ENCODE measurements around the gene UBE2J2.
A peak's percentile ranks its signal among the peaks of the same experiment; 100 is the strongest.

UBE2J2 gene

DNA sequence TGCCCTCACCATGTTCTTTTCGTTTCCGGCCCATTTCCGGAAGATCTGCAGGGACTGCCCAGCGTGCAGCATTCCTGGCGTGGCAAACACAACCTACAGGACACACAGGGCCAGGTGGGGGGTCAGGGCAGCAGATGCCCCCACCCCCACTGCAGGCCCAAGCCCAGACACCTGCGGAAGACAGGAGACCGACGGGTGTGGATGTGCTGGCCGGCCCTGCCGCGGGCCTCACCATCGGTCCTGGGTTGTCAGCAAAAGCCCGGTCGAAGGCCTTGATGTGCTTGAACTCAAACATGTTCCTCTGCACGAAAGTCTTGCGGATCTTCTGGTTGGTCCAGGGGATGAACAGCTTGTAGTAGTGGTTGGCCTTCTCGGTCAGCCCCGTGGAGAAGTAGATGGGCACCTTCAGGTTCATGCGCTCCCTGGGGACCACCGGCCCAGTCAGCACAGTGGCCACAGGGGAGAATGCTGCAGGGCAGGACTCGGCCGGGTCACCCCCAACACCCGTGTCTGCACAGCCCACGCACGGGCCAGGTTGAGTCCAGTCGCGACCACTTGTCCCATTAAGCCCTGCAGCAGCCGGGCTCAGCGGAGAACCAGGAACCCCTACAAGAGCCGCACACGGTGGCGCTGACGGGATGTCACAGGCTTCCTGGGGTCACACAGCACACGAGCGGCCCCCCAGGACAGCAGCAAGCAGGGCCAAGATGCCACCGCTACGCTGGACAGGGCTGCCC, 40.0 kb upstream of the UBE2J2 start:
- H3K4me1 Mint-ChIP-seq: no peaks in the 10 kb centered on the region
- no peak overlapping the region for H3K4me3 Mint-ChIP-seq
- DNase-seq (no peak), ATAC-seq (no peak)
- no peaks in the 10 kb centered on the region for H3K27me3 Mint-ChIP-seq
- peaks cover 14% of the 10 kb centered on the region for H3K36me3 Mint-ChIP-seq (ENCODE audit: low read depth)
- no peak overlapping the region for H3K27ac Mint-ChIP-seq
- H3K9me3 Mint-ChIP-seq: no peaks in the 10 kb centered on the region

DNA sequence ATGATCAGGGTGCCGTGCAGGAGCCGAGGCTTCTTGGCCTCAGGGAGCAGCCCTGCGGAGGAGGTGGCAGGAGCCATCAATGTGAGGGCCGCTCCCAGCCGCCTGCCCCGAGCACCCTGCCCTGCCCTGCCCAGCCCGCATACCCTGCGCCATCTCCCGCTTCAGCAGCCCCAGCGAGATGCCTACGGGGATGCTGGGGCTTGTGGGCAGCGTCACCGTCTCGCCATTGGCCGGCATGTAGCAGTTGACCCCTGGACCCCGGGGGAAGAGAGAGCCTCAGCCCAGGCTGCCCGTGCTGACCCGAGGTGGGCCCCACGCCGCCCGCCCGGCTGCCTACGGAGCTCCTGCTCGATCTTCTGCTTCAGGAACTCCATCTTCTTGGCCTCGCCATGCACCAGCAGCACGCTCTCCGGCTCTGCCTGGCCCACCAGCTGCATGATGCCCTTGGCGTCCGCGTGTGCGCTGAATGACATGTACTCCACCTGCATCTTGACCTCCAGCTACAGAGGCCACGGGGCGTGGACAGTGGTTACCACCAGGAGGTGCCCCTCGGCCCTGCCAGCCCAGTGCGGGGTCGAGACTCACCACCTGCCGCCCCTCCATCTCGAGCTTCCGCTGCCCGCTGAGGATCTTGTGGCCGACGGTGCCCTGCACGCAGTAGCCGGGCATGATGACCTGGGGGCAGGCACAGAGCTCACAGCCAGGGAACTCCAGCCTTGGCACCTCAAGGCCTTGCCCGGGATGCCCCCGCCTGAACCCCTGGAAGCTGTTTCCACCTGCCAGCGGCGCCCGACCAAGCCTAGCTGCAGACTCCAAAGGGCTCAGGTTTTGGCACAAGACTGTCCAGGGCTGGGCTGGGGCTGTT, 39.0 kb upstream of the UBE2J2 start:
- Mint-ChIP-seq H3K4me3 (no peak overlapping the region), H3K36me3 (ENCODE audit: low read depth) (peaks cover 14% of the 10 kb centered on the region), H3K27me3 (no peaks in the 10 kb centered on the region), H3K27ac (no peak overlapping the region), H3K9me3 (no peaks in the 10 kb centered on the region), H3K4me1 (no peaks in the 10 kb centered on the region)
- no peak for DNase-seq
- no peak for ATAC-seq

DNA sequence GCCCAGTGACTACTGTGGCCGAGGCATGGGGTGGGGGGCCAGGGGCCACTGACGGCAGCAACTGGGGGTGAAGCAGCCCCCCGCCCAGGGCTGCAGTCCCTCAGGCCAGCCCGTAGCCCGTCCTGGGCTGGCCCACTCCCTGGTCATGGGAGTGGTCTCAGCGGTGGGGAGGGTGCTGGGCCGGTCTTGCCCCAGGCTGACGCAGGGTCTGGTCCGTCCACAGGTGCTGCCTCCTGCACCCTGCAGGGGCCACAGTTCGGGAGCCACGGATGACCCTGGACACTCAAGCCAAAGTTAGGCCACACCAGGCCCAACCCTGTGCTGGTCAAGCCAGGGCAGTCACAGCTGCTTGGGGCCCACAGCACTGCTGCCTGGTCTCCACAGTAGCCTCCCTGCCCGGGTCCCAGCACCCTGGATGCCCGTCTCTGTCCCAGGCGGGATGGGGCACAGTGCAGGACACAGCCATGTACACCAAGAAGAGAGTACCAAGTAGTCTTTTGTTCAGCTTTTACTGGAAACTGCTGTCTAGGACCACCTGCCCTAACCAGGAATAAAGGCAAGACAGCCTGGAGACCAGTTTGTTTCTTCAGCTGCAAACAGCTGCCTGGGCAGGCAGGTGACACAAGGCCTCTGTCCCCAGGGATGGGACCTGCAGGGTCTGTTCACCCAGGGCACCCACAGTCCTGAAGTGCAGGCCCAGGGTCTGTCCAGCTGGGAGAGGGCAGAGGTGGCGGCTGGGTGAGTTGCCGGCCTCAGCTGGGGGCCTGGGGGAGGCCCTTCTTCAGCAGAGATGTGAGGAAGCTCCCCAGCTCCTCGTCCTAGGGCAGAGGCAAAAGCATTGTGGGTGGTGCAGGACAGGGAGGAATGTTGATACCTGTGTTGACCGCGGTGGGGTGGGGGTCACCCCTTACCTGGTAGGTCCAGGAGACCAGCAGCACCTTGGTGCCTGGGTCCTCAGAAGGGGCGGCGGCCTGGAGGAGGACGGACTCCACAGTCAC, 37.8 kb upstream of the UBE2J2 start:
- no peaks in the 10 kb centered on the region for H3K27me3 Mint-ChIP-seq
- H3K4me3 Mint-ChIP-seq: no peak overlapping the region
- H3K4me1 Mint-ChIP-seq: peaks cover 8% of the 10 kb centered on the region
- ATAC-seq (no peak), DNase-seq (no peak)
- H3K9me3 Mint-ChIP-seq: no peaks in the 10 kb centered on the region
- no peak overlapping the region for H3K27ac Mint-ChIP-seq
- H3K36me3 Mint-ChIP-seq (ENCODE audit: low read depth): peaks cover 11% of the 10 kb centered on the region

DNA sequence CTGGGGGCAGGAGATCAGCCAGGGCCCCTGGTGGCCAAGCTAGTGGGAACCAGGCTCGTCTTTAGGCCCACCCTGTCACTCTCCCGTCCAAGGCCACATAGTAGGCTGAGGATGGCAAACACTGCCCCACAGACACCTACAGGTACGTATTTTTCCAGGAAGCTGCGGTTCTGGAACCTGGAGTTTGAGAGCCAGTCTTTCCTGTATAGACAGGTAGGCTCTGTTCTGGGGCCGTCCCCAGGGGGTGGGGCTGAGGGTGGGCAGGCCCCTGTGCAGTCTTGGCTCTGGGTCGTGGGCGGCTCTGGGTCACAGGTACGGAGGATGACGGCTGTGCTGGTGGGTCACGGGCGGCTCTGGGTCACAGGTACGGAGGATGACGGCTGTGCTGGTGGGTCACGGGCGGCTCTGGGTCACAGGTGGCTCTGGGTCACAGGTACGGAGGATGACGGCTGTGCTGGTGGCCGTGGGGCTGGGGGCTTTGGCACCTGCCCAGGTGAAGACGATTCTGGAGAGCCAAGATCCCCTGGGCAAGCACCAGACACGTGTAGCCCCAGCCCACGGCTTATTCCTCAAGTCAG, 36.9 kb upstream of the UBE2J2 start:
- no peak for DNase-seq
- Mint-ChIP-seq H3K4me1 (peaks cover 16% of the 10 kb centered on the region), H3K9me3 (no peaks in the 10 kb centered on the region), H3K4me3 (peak overlapping the region; percentile 50), H3K27me3 (no peaks in the 10 kb centered on the region), H3K36me3 (ENCODE audit: low read depth) (peaks cover 4% of the 10 kb centered on the region), H3K27ac (no peak overlapping the region)
- ATAC-seq: no peak

DNA sequence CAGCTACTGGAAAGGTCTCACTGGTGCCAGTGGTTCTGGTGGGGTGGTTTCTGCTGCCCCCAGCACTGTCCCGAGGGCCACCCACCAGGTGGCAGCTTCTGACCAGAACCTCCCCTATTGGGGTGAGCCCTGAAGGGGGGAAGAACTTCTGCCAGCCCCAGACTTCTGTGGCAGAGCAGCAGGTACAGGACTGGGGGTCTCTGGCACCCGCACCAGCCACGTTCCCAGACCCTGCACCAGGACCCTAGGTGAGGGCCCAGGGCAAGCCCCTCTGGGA, 36.4 kb upstream of the UBE2J2 start:
- Mint-ChIP-seq H3K36me3 (ENCODE audit: low read depth) (peaks cover 4% of the 10 kb centered on the region), H3K4me3 (peak overlapping the region; percentile 75), H3K4me1 (peaks cover 19% of the 10 kb centered on the region), H3K27me3 (no peaks in the 10 kb centered on the region), H3K9me3 (no peaks in the 10 kb centered on the region), H3K27ac (no peak overlapping the region)
- DNase-seq (no peak), ATAC-seq (no peak)

DNA sequence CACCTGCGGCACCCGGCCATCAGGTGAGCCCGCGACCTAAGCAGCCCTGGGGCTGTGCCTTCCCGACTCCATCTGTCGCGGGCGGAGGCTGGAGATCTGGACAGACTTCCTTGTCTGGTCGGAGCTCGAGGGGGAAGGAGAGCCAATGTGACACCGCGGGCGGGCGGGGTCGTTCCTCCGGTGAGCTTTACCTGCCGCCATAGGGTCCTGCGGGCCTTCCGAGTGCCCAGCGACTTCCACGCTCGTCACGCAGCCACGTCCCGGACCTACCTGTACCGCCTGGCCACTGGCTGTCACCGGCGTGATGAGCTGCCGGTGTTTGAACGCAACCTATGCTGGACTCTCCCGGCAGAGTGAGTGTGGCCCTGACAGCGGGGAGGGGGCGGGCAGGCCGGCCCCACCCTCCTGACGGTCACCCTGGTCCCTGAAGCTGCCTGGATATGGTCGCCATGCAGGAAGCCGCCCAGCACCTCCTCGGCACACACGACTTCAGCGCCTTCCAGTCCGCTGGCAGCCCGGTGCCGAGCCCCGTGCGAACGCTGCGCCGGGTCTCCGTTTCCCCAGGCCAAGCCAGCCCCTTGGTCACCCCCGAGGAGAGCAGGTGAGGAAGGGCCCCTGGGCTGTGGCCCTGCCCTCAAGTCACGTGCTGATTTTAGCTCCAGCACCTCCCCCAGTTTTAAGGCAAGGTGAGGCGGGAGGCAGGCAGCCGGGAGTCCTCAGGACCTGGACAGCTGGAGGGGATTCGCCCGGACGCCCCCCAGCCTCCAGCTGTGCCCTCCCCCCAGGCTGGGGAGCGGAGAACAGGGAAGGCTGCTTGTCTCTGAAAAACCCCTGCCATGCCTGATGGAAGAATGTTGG, 35.8 kb upstream of the UBE2J2 start:
- DNase-seq (peak; percentile 34), ATAC-seq (no peak)
- Mint-ChIP-seq H3K9me3 (no peaks in the 10 kb centered on the region), H3K36me3 (ENCODE audit: low read depth) (peaks cover 3% of the 10 kb centered on the region), H3K27ac (peak overlapping the region; percentile 35), H3K4me1 (peaks cover 23% of the 10 kb centered on the region), H3K4me3 (peak overlapping the region; percentile 75), H3K27me3 (no peaks in the 10 kb centered on the region)

DNA sequence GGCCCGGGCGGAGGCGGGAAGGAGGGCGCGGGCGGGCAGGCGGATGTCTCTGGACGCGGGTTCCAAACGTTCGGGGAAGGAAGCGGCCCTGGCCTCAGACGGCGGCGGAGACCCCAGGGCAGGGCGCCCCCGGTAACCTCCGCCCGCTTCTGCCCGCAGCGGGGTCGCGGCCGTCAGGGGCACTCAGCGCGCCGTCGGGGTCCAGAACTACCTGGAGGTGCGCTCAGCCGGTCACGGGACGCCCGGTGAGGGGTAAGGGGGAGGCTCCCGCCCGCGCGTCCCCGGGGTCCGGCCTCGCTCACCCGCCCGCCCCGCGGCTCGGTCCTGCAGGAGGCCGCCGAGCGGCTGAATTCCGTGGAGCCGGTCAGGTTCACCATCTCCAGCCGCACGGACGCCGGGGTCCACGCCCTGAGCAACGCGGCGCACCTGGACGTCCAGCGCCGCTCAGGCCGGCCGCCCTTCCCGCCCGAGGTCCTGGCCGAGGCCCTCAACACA, 35.1 kb upstream of the UBE2J2 start:
- H3K9me3 Mint-ChIP-seq: no peaks in the 10 kb centered on the region
- peak overlapping the region; percentile 80 for H3K4me3 Mint-ChIP-seq
- H3K27ac Mint-ChIP-seq: peak overlapping the region; percentile 56
- no peak for ATAC-seq
- H3K4me1 Mint-ChIP-seq: peaks cover 23% of the 10 kb centered on the region
- peaks cover 2% of the 10 kb centered on the region for H3K36me3 Mint-ChIP-seq (ENCODE audit: low read depth)
- no peaks in the 10 kb centered on the region for H3K27me3 Mint-ChIP-seq
- DNase-seq: no peak

DNA sequence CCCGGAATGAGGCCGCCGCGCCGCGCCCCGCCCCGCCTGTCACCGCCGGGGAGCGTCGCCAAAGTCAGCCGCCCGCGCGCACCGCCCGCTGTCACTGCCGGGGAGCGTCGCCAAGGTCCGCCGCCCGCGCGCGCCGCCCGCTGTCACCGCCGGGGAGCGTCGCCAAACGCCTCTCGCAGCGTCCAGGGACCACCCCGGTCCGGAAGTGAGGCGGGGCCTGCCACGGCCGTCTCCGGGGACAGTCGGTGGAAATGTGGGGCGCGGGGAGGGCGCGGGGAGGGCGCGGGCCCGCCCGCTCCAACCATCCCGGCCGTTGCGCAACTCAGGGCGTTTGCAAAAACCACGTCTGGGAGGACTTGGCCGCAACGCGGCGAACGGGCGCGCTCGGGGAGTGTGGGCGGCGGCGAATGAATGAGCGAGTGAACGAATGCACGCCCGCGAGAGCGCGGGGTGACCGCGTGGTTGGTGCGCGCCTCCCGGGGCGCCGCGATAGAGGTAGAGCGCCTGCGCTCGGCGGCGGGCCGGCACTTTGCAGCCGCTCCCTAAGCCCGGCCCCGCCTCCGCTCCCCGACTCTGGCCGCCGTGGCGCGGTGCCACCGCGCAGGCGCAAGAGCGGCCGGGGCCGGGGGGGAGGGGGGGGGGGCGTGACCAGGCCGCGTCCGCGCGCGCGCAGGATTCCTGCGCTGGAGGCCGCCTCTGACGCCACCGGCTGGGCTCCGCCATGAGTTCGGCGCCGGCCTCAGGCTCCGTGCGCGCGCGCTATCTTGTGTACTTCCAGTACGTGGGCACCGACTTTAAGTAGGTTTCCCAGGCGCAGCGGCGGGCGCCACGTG, 34.5 kb upstream of the UBE2J2 start, which contains the start of the genes ACAP3 and PUSL1:
Gene ACAP3, minus strand, starts transcription at position 8 of the 833 bp plus-strand sequence. CDS start 115 bp downstream, outside the sequence.
Gene PUSL1, plus strand, starts transcription at position 675 of the 833 bp plus-strand sequence. Its CDS starts 47 bp downstream, at position 722.
- H3K4me3 Mint-ChIP-seq: peak within 1 kb of the TSS; percentile 83
- no peaks in the 10 kb centered on the region for H3K27me3 Mint-ChIP-seq
- ATAC-seq: peak; percentile 69
- H3K4me1 Mint-ChIP-seq: peaks cover 23% of the 10 kb centered on the region
- H3K9me3 Mint-ChIP-seq: no peaks in the 10 kb centered on the region
- DNase-seq: peak; percentile 91
- no peaks in the 10 kb centered on the region for H3K36me3 Mint-ChIP-seq (ENCODE audit: low read depth)
- peak within 1 kb of the TSS; percentile 79 for H3K27ac Mint-ChIP-seq

DNA sequence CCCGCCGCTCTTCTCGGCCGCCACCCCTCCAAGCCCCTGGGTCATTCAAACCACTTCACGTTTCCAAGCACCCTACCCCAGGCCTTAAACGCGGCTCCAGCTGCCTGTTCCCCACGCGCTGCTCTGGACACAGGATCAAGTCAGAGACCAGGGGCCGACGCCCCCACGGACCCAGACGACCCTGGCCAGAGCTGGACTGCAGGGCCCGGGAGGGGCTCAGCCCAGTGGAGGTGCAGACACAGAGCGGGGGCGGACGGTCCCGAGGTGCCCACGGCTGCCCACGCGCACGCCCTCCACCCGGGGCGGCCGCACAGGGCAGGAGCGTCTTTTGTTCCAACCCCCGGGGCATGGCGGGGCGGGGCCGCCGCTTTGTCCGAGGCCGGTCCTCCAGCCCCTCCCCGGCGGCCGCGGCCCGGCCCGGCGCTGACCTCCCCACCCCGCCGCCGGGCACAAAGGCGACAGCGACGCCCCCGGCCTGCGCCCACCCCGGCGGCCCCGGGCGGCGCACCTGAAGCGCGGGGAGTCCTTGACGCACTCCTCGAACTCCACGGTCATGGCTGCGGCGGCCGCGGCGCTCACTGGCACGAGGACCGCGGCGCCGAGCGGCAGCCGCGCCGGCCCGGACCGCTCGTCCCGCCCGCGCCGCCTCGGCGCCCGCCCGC, 33.7 kb upstream of the UBE2J2 start:
- peak overlapping the region; percentile 83 for H3K4me3 Mint-ChIP-seq
- H3K27me3 Mint-ChIP-seq: no peaks in the 10 kb centered on the region
- peak overlapping the region; percentile 42 for H3K27ac Mint-ChIP-seq
- DNase-seq (no peak), ATAC-seq (no peak)
- no peaks in the 10 kb centered on the region for H3K9me3 Mint-ChIP-seq
- no peaks in the 10 kb centered on the region for H3K36me3 Mint-ChIP-seq (ENCODE audit: low read depth)
- H3K4me1 Mint-ChIP-seq: peaks cover 23% of the 10 kb centered on the region

DNA sequence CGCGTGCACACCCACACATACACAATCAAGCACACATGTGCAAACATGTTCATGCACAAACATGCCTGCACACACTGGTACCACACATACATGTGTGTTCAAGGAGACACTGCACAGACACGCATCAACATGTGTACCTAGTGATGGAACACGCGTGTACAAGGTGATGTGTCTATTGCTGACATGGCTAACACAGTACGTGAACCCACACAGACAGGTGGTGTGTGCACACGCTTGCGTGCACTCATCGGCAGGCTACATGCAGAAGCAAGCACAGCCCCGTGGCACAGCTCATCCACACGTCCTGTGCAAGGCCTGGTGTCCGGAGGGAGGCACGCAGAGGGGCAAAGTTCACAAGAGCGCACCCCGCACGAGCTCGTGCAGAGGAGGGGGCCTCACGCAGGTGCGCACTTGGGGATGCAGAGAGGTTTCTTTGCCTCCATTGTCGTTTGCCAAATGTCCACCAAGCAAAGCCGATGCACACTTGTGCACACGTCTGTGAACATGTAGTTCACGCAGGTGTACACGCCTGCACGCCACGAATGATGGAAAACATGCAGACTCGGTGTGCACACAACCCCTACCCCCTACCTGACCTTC, 33.1 kb upstream of the UBE2J2 start:
- H3K4me1 Mint-ChIP-seq: peaks cover 23% of the 10 kb centered on the region
- H3K4me3 Mint-ChIP-seq: peak overlapping the region; percentile 83
- no peaks in the 10 kb centered on the region for H3K27me3 Mint-ChIP-seq
- H3K27ac Mint-ChIP-seq: peak overlapping the region; percentile 42
- H3K36me3 Mint-ChIP-seq (ENCODE audit: low read depth): no peaks in the 10 kb centered on the region
- ATAC-seq (no peak), DNase-seq (no peak)
- H3K9me3 Mint-ChIP-seq: no peaks in the 10 kb centered on the region

DNA sequence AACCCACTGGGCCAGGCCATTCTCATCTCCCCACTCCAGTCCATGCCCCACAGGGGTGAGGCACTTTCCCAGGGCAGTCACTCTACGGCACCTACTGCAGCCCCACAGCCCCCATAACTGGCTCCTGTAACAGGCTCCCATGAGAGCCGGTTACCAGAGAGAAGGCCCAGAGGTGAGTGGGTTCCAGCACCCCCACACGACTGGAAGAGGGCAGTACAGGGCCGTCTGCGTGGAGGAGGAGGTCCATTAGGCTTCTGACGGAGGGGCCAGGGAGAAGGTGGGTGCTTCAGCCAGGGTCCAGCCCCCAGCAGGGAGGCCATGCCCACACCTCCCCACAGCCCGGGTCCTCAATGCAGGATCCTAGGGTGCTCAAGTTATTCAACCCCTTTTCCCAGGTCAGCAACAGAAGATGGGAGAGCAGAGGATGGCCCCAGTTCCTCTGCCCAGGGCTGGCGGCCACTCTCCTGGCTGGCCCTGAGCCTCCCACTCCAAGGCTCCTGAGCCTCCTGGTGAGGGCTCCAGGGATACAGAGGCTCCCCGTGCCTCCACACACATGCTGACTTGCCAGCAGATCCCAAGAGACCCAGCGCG, 32.5 kb upstream of the UBE2J2 start:
- peak overlapping the region; percentile 83 for H3K4me3 Mint-ChIP-seq
- peaks cover 23% of the 10 kb centered on the region for H3K4me1 Mint-ChIP-seq
- no peak for ATAC-seq
- H3K9me3 Mint-ChIP-seq: no peaks in the 10 kb centered on the region
- no peaks in the 10 kb centered on the region for H3K36me3 Mint-ChIP-seq (ENCODE audit: low read depth)
- peak overlapping the region; percentile 77 for H3K27ac Mint-ChIP-seq
- DNase-seq: peak; percentile 36
- no peaks in the 10 kb centered on the region for H3K27me3 Mint-ChIP-seq

All from activated naive CD8-positive, alpha-beta T cell treated with anti-CD3 and anti-CD28 coated beads, Interleukin-2, amount 50 U/mL, for 24 hours (primary cell).